ENCODE measurements around the gene LRRN2.
A peak's percentile ranks its signal among the peaks of the same experiment; 100 is the strongest.
"Not testable (repeated sequence)": the region's sequence is repeated elsewhere in the genome, so short reads cannot be mapped to it uniquely, and the experiment has no call there.

Gene LRRN2

GRCh38 chr1:204685236-204686006, at the start of gene LRRN2:
TSS of gene LRRN2 (minus strand) at chr1:204685738. CDS start at chr1:204619992, 65,746 bp downstream.
- DNase-seq (ENCODE audit: low spot score): no peak

- no peak for DNase-seq (ENCODE audit: low spot score)
These were observed 49.5 kb upstream of the LRRN2 start for GRCh38 chr1:204735042-204735441.

- no peak for DNase-seq (ENCODE audit: low spot score)
These were observed 48.5 kb upstream of the LRRN2 start for GRCh38 chr1:204733869-204734596.

- no peak for DNase-seq (ENCODE audit: low spot score)
These were observed 47.8 kb upstream of the LRRN2 start for GRCh38 chr1:204733289-204733688.

- no peak for DNase-seq (ENCODE audit: low spot score)
These were observed 46.5 kb upstream of the LRRN2 start for GRCh38 chr1:204731985-204732575.

- no peak for DNase-seq (ENCODE audit: low spot score)
These were observed 46.0 kb upstream of the LRRN2 start for GRCh38 chr1:204731509-204731908.

GRCh38 chr1:204730826-204731459, 45.4 kb upstream of the LRRN2 start:
- DNase-seq (ENCODE audit: low spot score): no peak

- no peak for DNase-seq (ENCODE audit: low spot score)
These were observed 44.0 kb upstream of the LRRN2 start for GRCh38 chr1:204729516-204729915.

- no peak for DNase-seq (ENCODE audit: low spot score)
These were observed 42.9 kb upstream of the LRRN2 start for GRCh38 chr1:204728456-204728855.

- DNase-seq (ENCODE audit: low spot score): no peak
These were observed 42.5 kb upstream of the LRRN2 start for GRCh38 chr1:204728045-204728444.

- not testable (repeated sequence) for DNase-seq (ENCODE audit: low spot score)
These were observed 41.9 kb upstream of the LRRN2 start for GRCh38 chr1:204727438-204727837.

- DNase-seq (ENCODE audit: low spot score): no peak
These were observed 40.9 kb upstream of the LRRN2 start for GRCh38 chr1:204726478-204726877.

- no peak for DNase-seq (ENCODE audit: low spot score)
These were observed 40.4 kb upstream of the LRRN2 start for GRCh38 chr1:204725821-204726448.

- no peak for DNase-seq (ENCODE audit: low spot score)
These were observed 37.7 kb upstream of the LRRN2 start for GRCh38 chr1:204723131-204723787.

- no peak for DNase-seq (ENCODE audit: low spot score)
These were observed 36.0 kb upstream of the LRRN2 start for GRCh38 chr1:204721373-204722055.

GRCh38 chr1:204716660-204717059, 31.1 kb upstream of the LRRN2 start:
- DNase-seq (ENCODE audit: low spot score): no peak

- DNase-seq (ENCODE audit: low spot score): peak; percentile 24
These were observed 29.4 kb upstream of the LRRN2 start for GRCh38 chr1:204714861-204715511.

GRCh38 chr1:204714194-204714860, 28.8 kb upstream of the LRRN2 start:
- DNase-seq (ENCODE audit: low spot score): no peak

GRCh38 chr1:204713541-204713940, 28.0 kb upstream of the LRRN2 start:
- DNase-seq (ENCODE audit: low spot score): no peak

Data from NAMALWA (cell line).